Measurements from ENCODE around the gene MTRF1.
"Not testable (repeated sequence)": the region's sequence is repeated elsewhere in the genome, so short reads cannot be mapped to it uniquely, and the experiment has no call there.

MTRF1 gene

DNA sequence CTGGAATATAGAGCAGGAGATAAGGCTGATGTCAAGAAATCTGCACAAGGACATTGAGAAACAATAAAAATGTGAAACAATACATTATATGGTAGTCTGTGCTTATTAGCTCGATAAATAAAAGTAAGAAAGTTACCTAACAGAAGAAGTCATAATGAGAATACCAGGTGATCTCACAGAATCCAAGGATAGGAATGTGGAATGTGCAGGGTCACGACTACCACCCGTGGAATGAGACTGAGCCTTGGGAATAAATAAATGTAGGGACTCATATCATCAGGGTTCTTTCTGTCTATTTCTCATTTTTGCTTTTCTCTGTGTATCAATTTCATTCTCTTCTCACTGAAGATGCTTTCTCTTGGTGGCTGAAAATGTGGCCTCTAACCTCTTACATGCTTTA is 43.0 kb downstream of the MTRF1 start:
- no peak for DNase-seq

DNA sequence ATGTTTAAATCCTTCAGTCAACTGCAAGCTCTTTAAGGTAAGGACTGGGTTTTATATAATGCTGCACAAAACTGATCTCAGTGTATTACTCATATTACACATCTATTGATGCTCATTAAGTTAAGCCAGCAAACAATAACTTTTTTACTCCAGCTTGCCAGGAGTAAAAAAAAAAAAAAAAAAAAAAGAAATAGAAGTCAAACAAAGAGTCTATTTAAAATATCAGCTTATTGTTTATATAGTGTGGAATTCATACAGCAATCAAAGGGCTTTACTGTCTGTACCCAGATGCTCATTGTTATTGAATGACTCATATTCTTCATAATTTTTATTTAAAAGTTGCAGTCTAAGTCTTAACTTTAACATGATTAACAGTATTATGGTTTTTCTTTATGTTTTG is 47.2 kb downstream of the MTRF1 start:
- DNase-seq, result no peak

DNA sequence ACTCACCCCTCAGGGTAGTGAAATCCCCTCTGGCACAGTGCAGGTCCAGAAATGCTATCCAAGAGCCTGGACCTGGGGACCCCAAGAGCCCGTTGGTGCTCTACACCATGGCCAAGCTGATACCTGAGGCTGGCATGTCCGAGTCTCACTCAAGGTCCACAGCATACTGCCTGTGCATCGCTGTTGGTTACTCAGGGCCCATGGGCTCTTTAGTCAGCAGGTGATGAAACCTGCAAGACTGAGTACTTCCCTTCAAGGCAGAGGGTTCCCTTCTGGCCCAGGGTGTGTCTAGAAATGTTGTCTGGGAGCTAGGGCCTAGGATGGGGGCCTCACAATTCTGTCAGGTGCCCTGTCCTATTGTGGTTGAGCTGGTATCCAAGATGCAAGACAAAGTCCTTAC is 49.5 kb downstream of the MTRF1 start:
- no peak for DNase-seq

DNA sequence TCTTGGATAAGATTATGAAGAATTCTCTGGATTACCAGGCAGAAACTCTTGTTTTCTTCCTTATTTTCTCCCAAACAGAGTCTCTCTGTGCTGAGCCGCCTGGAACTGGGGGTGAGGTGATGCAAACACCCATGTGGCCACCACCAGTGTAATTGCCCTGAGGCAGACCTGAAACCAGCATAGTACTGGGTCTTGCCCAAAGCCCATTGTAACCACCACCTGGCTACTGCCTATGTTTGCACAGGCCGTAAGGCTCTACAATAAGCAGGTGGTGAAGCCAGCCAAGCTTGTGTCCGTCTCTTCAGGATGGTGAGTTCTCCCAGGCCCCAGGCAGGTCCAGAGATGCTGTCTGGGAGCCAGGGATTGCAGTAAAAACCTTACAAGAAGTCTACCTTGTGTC is 50.1 kb downstream of the MTRF1 start:
- DNase-seq, result no peak

DNA sequence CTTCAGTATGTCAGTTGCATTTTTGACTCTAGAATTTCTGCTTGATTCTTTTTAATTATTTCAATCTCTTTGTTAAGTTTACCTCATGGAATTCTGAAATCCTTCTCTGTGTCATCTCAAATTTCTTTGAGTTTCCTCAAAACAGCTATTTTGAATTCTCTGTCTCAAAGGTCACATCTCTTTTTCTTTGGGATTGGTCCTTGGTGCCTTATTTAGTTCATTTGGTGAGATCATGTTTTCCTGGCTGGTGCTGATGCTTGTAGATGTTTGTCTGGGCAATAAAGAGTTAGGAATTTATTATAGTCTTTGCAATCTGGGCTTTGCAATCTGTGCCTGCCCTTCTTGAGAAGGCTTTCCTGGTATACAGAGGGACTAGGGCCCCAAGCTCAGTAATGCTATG is 50.5 kb downstream of the MTRF1 start:
- DNase-seq, result no peak

DNA sequence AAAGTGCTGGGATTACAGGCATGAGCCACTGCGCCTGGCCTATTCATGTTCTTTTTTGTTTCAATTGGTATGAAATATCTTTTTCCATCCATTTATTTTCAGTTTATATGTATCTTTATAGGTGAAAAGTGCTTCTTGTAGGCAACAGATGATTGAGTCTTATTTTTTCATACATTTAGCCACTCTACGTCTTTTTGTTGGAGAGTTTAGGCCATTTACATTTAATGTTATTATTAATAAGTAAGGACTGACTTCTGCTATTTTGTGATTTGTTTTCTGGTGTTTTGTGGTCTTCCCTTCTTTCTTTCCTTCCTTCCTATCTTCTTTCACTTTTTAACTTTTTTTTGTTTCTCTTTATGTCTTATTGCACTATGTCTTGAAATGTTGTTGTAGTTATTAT is 52.3 kb downstream of the MTRF1 start:
- no peak for DNase-seq

DNA sequence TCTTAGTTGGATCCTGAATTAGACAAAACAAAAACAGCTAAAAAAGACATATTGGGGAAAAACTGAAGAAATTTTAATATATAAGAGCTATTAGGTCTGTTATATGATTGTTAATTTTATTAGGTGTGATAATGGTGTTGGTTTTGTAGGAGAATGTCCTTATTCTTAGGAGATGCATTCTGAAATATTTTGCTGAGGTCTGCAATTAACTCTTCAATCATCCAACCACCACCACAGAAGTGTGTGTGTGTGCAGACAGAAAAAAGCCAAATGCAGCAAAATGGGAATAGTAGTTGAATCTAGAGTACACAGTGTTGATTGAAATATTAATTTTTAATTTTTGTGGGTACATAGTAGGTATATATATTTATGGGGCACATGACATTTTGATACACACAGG is 56.9 kb downstream of the MTRF1 start:
- DNase-seq, result no peak

DNA sequence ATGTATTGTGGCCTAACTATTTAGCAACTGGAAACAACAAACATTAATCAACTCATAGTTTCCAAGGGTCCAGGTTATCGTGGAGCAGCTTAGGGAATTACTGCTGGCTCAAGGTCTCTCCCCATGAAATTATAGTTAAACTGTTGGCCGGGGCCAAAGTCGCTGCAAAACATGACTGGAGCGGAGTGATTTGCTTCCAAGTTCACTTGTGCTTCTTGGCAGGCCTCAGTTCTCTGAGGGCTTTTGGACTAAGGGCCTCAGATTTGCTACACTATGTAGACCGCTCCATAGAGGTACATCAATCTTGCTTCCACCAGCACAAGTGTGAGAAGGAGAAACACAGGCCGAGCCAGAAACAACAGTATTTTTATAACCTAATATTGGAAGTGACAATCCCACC is 59.6 kb downstream of the MTRF1 start:
- DNase-seq, result no peak

DNA sequence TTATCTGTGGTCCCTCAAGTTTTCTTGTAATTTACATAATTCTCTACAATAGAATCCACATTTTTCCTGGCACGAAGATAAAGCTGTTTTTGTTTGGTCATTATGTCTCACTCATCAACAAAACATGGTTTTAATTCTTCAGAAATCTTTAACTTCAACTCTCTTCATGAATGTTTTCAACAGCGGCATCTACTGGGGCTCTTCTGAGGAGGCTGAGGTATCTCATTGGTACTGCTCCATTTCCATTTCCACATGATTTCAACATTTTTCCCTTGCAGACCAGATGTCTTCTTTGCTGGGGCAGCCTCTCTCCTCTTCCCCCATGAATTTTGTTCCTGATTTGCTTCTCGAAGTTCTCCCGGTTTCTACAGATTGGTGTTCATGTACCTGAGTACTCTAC is 63.2 kb downstream of the MTRF1 start:
- DNase-seq, result no peak

DNA sequence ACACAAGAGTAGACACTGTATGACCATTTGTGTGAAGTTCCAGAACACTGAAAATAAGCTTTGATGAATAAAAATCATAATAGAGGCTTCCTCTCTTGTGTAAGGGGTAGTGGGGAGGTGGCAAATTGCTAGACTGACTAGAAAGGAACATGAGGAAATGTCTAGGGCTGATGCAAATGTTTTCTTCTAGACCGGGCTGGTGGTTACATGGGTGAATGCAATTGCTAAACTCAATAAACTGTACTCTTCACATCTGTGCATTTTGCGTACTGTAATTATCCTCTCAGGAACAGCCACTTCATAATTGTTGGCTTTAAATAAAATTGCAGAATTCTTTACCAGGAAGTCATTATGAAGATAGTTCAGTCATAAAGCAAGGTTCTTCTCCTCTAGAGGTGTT is 63.9 kb downstream of the MTRF1 start:
- DNase-seq, result no peak

DNA sequence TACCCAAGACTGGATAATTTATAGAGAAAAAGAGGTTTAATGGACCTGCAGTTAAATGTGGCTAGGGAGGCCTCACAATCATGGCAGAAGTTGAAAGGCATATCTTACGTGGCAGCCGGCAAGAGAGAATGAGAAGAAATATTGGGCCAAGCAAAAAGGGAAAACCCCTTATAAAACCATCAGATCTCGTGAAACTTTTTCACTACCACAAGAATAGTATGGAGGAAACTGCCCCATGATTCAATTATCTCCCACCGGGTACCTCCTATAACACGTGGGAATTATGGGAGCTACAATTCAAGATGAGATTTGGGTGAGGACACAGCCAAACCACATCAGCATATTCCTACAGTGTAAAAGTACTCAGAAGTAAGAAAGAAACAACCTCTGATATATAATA is 64.3 kb downstream of the MTRF1 start:
- DNase-seq, result no peak

DNA sequence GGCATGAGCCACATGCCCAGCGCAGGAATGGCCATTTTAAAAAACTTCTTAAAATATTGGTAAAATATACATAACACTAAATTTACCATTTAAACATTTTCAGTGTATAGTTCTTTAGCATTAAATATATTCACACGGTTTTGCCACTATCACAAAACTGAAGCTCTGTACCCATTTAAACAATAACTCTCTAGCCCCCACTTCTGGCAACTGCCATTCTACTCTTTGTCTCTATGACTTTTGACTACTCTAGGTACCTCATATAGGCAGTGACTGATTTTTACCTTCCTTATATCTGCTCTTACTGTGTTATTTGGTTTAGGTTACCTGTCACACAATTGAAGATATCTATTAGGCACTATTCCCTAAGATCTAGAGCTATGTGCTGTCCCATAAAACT is 66.8 kb downstream of the MTRF1 start:
- DNase-seq, result no peak

DNA sequence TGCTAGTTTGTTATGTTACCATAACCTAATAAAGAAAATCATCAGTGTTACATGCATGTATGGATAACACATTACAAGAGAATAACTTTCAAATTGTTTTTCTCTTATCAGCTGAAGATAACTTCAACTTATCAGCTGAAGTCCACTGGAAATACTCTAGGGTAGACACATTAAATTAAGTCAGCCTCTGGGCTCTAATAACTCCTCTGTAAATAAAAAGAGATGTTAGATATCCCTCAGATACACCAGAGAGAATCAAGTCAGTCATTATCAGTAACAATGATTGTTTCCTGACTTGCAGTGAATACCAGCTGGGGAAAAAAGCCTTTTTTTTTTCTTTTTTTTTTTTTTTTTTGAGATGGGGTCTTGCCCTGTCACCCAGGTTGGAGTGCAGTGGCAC is 67.4 kb downstream of the MTRF1 start:
- DNase-seq, result no peak

DNA sequence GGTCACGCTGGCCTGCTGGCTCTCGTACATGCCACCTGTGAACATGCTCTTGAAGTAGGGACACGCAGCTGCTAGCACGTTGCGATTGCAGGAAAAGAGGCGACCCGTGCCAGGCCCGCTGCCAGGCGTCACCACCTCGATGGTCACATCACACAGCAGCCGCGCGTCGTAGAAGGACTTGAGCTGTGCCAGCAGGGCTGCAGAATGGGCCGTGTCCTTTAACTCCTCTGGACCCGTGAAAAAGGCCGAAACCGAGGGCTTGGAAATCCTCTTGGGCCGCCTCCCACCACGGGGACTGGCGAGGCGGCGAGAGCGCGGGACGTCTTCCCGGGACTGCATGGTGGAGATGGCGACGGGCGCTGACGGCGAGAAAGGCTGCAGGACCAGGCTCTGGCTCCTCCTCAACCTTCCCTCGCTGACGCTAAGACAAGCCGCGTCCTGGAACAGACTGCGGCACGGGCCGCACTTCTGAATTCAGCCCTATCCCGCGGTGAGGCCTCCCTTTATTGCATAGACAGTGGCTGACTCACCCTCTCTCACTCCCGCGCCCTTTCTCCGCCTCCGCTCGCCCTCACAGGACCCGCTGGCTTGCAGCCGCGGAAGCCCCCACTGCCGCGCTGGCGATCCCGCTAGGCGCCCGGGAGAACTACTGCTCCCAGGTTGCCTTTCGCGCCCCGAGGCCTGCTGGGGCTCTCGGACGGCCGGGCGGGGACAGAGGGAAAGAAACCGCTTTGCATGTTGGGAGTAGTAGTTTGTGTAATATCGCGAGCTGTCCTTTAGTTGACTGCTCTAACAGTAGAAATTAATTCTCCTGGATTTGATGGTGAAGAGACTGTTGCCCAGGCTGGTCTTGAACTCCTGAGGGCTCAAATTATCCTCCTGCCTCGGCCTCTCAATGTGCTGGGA is 69.2 kb downstream of the MTRF1 start, which contains the start of gene KBTBD7:
KBTBD7 (minus strand) TSS at position 651 of the 906 bp plus-strand sequence; CDS start at position 339, 312 bp downstream.
- peak; percentile 86 for DNase-seq

DNA sequence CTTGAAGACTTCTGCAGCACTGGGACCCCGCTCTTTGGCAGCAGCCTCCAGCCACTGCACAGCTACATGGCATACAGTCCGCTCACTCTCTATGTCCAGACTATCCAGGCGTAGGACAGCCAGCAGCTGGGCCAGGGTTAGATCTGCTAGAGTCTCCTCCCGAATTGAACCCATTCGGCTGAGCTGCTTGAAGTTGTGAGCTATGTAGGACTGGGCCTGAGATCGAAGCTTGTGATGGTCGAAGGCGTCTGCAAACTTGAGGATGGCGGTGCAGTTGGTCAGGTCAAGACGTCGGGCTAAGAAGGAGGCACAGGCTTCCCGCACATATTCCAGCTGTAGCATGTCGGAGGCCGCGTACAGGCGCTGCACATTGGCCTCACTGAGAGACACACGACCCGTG is 69.9 kb downstream of the MTRF1 start:
- no peak for DNase-seq

DNA sequence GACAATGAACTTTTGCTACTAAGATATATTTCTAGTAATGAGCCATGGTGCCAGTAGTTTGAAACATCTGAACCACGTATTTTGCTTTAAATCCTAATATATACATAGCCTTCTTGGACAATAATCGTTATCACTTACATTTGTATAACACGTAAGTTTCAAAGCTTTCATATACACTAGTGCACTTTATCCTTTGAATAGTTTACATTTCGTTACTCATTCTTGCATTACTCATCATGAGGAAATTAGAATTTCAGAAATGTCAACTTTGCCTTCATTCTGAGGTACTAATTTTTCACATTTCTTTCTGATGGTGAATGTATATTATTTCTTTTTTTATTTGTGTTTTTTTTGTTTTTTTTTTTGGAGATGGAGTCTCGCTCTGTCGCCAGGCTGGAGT is 74.8 kb downstream of the MTRF1 start:
- DNase-seq, result no peak

DNA sequence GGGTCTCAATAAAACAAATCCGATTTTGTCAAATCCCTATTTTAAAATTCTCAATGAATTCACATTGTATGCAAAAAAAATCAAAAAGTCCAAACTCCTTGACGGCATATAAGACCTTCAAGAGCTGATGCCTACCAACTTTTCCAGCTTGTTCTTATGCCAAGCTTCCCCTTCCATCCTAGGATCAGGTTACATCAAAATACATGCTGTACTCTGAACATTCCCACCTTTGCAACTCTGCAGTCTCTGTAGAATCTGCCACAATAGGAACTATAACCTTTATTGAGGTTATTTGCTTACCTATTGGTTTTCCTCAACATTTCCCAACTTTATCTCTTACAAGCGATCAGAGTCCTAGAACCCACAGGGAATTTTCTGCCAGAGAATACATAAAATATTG is 76.9 kb downstream of the MTRF1 start:
- no peak for DNase-seq

DNA sequence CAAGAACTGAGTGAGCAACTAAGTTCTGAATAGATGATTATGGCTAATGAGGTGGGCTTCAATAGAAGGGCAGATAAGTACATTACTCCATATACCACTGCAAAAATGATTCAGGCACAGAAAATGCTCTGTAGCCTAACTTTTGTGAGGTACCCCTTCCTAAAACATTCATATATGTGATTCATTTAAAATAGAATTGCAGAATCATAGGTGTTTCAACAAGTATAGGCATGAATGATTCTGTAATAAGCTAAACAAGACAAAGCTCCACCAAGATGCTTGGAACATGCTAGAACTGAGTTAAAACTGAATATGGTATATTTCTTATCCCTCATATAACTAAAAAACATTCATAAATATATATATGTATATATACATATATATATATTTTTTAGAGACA is 81.1 kb downstream of the MTRF1 start:
- DNase-seq, result no peak

DNA sequence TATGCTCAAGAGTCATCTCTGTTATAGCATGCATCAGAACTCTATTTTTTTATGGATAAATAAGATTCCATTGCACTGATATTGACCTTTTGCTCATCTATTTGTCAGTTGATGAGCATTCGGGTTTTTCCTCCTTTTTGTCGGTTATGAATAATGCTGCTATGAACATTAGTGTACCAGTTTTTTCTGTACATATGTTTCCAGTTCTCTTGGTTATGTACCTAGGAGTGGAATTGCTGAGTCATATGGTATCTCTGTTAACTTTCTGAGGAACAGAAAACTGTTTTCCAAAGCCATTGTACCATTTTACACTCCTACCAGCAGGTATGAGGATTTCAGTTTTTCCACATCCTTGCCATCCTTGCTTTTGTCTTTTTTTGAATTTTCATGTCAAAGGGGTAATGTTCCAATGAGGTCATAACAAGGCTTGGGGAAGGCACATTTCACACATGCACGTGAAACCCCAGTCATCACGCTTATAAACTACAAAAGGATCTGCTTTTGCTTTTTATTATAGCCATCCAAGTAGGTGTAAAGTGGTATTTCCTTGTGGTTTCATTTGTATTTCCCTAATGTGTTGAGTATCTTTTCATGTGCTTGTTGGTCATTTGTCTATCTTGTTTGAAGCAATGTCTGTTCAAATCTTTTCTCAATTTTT is 83.7 kb downstream of the MTRF1 start:
- DNase-seq, result no peak

DNA sequence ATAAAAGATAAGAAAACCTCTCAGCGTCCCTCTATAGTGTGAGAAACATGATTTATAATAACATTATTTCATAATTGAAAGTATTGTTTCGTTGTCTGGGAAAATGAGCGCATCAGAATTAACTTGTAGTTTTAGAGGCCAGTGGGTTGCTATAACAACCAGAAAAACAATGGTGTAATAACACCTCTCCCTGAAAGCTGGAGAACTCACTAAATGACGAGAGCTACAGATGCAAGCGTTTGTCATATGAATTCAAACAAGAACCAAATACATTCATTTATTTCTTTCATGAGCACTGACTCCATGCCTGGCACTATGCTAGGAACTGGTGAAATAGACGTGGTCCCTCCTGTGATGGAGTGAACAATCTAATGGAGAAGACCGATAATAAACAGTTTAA is 85.3 kb downstream of the MTRF1 start:
- DNase-seq, result no peak

DNA sequence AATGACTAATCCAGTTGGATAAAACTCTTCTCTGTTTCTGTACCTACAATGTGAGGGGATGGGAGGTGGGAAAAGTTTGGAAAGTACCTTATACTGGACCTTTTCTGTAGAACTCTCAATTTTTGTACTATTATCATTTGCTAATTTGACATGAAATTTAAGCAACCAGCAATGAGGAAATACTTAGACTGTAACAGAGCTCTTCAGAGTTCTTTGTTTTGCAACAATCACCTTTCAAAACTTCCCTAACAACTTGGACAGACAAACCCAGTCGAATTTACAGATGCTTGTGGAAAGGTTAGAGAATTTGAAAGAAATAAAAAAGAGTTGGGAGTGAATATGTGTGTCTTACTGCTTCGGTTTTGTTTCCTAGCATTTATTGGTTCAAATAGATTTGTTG is 85.8 kb downstream of the MTRF1 start:
- DNase-seq, result no peak

DNA sequence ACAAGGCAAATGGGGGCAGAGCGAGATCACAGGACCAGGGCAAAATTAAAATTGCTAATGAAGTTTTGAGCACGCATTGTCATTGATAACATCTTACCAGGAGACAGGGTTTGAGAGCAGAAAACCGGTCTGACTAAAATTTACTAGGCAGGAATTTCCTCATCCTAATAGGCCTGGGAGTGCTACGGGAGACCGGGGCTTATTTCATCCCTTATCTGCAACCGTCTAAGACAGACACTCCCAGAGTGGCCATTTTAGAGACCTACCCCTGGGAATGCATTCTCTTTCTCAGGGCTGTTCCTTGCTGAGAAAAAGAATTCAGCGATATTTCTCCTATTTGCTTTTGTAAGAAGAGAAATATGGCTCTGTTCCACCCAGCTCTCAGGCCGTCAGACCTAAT is 87.8 kb downstream of the MTRF1 start:
- not testable (repeated sequence) for DNase-seq
